ENCODE data around the gene GRIA3.
"Not testable (repeated sequence)": the region's sequence is repeated elsewhere in the genome, so short reads cannot be mapped to it uniquely, and the experiment has no call there.

The GRIA3 gene

DNA sequence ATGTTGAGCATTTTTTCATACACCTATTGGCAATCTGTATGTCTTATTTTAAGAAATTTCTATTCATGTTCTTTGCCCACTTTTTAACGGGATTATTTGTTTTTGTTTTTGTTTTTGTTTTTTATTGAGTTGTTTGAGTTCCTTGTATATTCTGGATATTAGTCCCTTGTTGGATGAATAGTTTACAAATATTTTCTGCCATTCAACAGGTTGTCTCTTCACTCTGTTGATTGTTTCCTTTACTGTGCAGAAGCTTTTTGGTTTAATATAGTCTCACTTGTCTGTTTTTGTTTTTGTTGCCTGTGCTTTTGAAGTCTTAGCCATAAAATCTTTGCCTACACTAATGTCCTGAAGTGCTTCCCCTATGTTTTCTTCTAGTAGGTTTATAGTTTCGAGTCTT, 202.1 kb downstream of the GRIA3 start:
- DNase-seq, result not testable (repeated sequence)

DNA sequence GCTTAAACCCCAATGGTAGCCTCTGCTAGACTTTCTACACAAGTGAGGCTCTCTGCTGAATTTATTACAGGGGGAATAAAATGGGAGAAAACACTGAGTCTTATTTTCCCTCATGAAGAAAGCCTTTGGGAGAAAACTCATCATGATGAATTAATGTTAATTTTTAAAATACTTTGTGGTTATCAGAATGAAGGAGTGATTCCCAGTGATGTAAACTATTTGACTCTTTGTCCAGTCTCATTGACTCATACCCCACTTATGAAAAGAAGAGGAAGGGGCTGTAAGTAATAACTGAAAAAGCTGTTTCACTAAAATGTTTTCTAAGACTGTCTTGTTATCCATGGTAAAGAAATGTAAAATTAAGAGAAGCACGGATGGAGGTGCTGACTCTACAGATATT, 208.8 kb downstream of the GRIA3 start:
- DNase-seq, result no peak

DNA sequence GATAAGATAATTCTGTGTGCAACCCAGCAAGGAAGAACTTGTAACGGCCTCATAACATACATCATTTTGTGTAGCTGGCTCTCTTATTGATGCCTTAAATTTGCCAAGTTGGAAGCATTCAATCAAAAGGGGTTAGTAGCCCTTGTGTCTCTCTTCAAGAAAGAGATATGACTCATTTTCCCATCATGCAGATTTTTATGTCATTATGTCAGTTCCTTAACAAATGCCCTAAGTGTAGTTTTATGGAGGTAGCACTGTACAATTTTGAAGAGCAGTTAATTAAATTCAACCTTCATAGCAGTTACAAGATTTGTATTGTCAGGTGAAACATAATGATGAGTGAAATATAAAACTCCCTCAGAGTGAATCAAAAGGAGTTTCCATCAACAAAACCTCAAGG, 215.6 kb downstream of the GRIA3 start:
- no peak for DNase-seq

DNA sequence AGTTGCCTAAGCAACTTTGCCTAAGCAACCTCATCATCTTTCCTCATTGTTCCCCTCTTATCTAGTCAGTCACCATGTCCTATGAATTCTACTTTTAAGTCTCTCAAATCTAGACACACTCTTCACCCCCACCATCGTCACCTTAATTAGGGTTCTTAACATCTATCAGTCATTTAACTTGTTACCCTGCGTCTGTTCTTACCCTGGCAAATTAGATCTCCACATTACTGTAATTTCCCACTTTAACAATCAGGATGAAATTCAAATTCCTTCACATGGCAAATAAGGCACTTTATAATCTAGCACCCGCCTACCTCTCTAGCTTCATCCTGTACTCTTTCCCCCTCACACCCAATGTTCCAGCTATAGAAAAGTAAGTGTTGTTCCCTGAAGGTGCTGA, 221.2 kb downstream of the GRIA3 start:
- DNase-seq, result no peak

DNA sequence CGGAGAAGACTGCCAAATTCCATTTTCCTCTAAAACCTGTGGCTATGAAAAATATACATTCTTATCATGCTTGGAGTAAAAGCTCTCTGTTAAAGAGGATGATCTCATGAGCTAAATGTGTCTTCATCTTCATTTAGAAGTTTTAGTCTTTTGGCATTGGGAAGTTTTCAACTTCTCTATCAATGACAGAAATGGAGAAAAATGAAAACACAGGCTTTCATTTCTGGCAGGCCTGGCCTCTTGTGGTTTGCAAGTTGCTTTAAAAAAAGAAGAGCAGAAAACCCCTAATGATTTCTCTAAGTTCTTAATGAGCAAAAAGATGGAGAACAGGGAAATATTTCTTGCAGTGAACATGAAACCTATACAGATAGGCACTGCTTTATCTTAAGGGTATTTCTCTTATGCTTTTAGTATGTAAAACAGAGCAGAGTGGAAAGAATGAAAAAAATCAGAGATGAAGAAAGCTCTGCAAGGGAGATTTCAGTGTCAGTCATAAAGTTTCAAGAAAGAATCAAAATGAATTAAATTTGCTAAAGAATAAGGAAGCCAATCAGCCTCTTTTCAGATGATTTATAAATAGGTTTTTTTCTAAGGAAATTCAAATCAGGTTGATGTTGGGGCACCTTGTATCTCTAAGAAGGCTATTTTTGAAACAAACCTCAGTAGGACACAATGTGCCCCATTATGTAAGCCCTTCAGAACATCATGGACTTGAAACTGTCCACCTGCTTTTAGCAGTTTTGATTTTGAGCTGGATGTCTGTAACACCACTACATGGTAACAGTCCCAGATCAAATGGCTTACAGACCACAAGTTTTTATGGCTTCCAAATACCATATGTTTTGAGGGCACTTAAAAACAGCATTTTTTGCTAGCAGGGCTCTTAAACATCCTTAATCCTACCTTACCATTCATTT, 225.0 kb downstream of the GRIA3 start:
- no peak for DNase-seq

GRCh38 chrX:123422875-123423274, 238.8 kb downstream of the GRIA3 start:
- DNase-seq, result no peak

DNA sequence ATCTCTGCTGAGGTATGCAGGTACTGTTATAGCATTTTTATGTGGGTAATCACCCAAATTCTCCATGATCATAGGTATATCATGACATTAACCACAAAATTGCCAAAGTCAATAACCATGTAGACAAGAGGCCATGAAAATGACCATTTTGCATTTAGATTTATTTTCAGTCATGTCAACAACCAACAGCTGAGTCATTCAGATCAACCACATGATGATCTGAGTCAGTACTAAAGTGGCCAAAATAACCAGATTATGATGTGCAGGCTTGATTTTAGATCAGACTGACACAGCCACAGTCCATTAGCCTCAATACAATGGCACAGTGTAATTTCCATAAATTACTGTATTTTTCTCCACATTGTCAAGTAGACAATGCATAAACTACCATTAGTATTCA, 240.5 kb downstream of the GRIA3 start:
- DNase-seq, result no peak

- no peak for DNase-seq
Observed at GRCh38 chrX:123425471-123425870, 241.4 kb downstream of the GRIA3 start.

DNA sequence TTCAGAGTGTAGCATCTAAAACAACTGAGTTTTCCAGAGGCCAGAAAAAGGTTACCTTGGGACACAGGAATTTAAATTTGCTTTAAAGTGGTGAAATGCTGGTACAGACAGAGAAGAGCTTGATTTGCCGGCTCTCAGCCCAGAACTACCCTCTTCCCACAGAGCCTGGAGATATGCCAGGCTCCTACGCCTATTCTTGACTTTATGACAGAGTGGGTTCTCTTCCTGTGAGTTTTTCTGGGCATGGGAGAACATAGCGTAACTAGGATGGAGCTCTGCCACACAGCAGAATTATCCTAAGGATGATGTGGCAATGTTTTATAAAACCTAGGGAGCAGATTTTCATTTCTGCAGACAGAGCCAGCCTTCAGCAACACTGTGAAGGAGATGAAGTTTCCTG, 241.8 kb downstream of the GRIA3 start:
- no peak for DNase-seq

DNA sequence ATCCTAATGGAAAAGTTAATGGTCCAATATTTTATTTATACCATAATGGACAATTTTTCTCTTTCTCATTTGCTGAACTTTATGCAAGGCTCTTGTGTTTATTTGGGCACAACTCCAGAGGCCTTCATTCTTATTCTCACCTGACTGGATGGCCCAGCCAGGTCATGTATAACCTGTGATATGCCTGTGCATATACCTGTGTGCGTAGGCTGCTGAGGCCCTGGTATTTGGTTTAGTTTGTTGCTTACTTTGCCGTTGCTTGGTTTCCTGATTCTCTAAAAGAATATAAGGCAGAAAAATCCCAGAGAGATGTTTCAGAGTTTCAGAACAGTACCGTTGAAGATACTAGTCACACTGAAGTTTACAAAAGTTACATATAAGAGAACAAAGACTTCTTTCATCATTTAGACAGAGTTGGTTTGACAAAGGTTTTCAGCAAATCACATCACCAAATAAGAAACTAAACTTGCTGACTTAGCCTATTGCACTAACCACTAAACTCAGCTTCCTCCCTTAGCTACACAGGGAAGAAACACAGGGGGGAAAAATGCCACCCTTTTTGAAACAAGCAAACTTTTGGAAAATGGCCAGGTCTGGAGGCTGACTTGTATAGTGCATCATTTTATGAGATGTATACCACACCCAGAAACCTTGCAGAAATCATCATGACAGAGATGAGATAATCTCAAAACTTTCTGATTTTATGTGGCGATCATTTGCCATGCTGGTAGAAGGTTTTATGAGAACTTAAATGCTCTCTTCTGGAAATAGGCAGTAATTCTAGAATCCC, 248.5 kb downstream of the GRIA3 start:
- no peak for DNase-seq

DNA sequence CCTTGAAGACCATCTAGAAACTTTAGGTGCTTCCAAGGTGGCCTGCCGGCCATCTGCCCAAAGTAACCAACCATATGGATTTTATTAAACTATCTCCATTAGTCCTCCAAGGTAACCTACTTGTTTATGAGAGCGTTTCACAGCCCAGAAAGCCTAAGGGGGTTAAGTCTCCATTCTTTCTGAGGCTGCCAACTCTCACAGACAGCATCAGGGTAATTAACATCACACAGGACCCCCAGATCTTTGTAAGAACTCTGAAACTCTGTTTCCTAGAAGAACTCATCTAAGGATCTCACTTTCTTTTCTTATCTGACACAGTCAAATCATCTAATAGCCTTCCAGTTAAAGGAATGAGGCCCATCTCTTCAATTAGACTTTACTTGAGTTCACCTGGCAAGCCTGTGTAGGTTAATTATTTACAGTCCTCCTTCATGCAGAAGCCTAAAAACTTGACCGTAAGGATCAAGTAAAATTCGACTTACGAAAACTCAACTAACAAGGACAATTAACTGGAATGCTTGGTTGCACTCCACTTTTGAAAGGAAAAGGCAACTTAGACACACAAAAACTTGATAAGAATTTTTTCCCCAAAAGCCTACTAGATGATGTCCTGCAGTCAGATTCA, 252.5 kb downstream of the GRIA3 start:
- no peak for DNase-seq

GRCh38 chrX:123439926-123440325, 255.8 kb downstream of the GRIA3 start:
- DNase-seq, result not testable (repeated sequence)

GRCh38 chrX:123442764-123443163, 258.7 kb downstream of the GRIA3 start:
- no peak for DNase-seq

DNA sequence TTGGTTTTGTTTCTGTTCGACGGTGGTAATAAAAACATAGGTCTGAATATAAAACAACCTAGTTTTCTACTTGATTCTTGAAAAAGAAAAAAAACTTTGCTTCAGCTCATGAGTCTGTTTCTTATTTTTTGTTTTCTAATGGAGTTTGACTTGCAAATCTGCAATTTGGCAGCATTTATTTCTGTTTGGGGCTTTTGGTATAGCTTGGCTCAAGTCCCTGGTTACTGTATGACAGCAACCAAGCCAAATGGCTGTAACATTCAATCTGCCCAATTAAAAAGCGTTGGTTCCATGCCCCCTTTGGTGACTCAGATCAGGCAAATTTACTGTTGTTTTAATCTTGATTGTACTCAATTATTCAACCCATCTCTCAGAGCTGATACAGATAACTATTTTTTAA, 263.4 kb downstream of the GRIA3 start:
- peak; percentile 35 for DNase-seq

DNA sequence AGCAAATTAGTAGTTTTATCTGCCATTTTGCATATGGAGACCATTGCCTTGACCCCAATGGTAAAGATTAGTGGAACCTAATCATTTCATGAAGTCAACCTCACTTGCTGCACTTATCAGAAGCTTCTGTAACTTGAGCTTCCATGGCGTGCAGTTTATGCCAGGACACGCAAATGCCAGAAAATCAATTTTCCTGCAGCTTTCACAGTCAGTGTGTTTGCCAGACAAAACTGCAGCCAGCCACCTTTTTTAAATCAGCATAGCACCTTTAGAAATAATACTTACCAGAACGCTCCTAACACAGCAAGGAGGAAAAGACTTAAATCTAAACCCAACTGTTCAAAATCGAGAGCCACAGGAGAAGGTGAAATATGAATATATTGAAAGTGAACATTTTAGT, 265.3 kb downstream of the GRIA3 start:
- no peak for DNase-seq

DNA sequence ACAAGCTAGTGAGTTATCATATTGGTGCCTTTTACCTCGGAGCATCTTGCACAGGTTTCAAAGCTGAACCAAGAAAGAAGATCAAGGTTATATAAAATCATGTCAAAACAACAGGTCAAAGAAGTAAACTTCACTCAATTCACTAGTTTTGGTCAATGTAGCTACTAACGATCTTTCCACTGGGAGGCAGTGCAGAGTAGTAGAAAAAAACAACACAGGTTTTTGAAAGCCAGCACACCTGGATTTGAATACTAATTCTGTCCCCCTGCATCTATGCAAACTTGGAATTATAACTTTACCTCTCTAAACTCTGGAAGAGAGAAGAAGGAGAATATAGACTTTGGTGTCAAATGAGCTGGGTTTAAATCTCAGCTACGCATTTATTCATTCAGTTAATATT, 266.1 kb downstream of the GRIA3 start:
- DNase-seq, result peak; percentile 7

DNA sequence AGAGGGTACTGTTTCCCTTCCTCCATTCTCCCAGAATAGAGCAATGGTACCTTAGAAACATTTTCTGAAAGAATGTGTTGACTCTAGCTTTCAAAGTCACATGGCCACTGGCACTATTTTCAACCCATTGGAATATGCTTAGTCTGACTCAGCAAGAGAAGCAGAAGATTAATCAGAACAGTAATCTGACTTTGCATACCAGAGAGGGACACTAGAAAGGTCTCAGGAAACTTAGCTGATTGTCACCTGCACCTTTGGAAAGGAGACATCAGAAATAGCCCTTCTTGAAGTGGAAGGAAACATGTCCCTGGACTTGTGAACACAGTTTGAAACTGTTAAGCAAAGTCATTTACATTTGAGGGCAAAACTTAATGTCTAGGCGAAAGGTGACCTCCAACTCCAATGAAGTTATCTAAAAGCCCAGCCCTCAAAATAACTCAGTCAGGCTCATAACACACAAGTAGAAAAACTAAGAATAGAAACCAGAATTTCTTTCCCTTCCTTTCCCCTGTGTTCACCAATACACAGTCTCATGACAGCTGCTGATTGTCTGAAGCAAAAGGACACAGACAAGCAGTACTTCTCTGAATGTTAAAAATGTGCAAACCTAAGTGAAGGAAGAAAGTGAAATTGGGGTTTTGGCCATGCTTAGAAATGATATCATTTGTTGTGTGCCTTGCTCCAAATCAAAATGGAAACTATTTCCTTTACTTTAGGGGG, 270.8 kb downstream of the GRIA3 start:
- DNase-seq, result no peak

- DNase-seq, result no peak
Observed at GRCh38 chrX:123455693-123456092, 271.6 kb downstream of the GRIA3 start.

- DNase-seq, result no peak
Observed at GRCh38 chrX:123464709-123465108, 280.6 kb downstream of the GRIA3 start.

GRCh38 chrX:123468481-123468880, 284.4 kb downstream of the GRIA3 start:
- DNase-seq, result no peak

- no peak for DNase-seq
Observed at GRCh38 chrX:123475068-123475724, 291.1 kb downstream of the GRIA3 start.

DNA sequence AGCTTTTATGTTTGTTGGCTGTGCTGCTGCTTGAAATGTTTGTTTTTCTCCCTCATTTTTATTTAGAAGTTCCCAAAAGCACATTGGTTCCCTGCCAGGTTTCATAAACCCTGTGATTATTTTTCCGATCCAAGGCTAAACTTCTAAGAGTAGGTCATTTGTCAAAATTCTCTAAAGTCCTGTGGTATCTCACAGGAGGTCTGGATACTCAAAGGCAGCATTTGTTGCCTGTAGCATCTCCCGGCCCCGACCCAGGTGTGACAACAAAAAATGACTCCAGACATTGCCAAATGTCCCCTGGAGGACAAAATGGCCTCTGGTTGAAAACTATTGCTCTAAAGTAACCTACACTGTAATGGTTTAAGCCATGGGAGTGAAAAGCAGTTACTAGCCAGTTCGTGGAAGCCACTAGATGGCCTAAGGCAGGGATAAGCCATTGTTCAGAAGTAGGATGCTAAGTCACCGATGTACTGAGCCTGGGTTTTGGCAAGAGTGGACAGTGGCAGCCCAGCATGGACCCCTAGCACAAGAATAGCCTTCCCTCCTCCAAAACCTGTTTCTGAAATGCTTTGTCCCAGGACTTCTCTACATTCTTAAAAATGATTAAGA, 292.6 kb downstream of the GRIA3 start:
- no peak for DNase-seq
